CD14-positive monocyte (primary cell): Measurements from ENCODE around the gene RAB27B. TPM values are rescaled to one million over a fixed set of nuclear protein-coding genes. Genes with fewer than 3 reads are reported as not detected.

Experiments
- DNase-seq, 3 donors: peaks; one replicate each; pipeline ENCODE4 v3.0.0-alpha.2; 2011 to 2022
- H2AFZ ChIP-seq: 2 replicates; pipeline ENCODE4 v1.6.0; 2012; ENCODE audit warnings: mild to moderate bottlenecking, low read depth, low read length, inconsistent platforms; ENCODE audit not compliant: insufficient read depth, poor library complexity, severe bottlenecking
- H3K27ac ChIP-seq, 2 donors: 1 replicate in 1 of 2; 2 replicates in 1 of 2; pipeline ENCODE4 v1.5.1; 2012 to 2013; ENCODE audit warnings: low read length in 2 of 2, control low read depth in 1 of 2, inconsistent platforms in 1 of 2, low read depth in 1 of 2, mild to moderate bottlenecking in 1 of 2
- H3K27me3 ChIP-seq, 2 donors: one replicate each; pipeline versions ENCODE4 v1.6.0 to v1.6.1; 2011 to 2013; ENCODE audit warnings: low read length in 2 of 2; ENCODE audit not compliant: control insufficient read depth in 2 of 2, insufficient read depth in 2 of 2
- H3K36me3 ChIP-seq, 2 donors: replicated peaks in 1 of 2; 1 replicate in 1 of 2; 2 replicates in 1 of 2; pipeline versions ENCODE4 v1.5.1 to v1.6.1; 2012 to 2013; ENCODE audit warnings: low read length in 2 of 2, control low read depth in 1 of 2, inconsistent platforms in 1 of 2, mild to moderate bottlenecking in 1 of 2; ENCODE audit not compliant: insufficient read depth in 2 of 2, control insufficient read depth in 1 of 2
- H3K4me1 ChIP-seq, 2 donors: 1 replicate in 1 of 2; 2 replicates in 1 of 2; pipeline versions ENCODE4 v1.5.1 to v1.6.1; 2012 to 2013; ENCODE audit warnings: low read length in 2 of 2, control low read depth in 1 of 2, inconsistent platforms in 1 of 2, mild to moderate bottlenecking in 1 of 2, moderate library complexity in 1 of 2; ENCODE audit not compliant: insufficient read depth in 2 of 2, control insufficient read depth in 1 of 2
- H3K4me2 ChIP-seq: replicated peaks from 2 replicates; pipeline ENCODE3; 2012; ENCODE audit warnings: low read length, moderate library complexity, mild to moderate bottlenecking; ENCODE audit not compliant: poor library complexity, severe bottlenecking; ENCODE audit errors: extremely low read depth
- H3K4me3 ChIP-seq, 3 experiments: fragments of 200-600 bp in 1 of 3; sonication (generic) in 1 of 3; replicated peaks in 1 of 3; 1 replicate in 2 of 3; 2 replicates in 1 of 3; pipeline ENCODE4 v1.5.1; 2011 to 2013; ENCODE audit warnings: low read length in 3 of 3, mild to moderate bottlenecking in 3 of 3, control low read depth in 2 of 3, low read depth in 2 of 3, inconsistent platforms in 1 of 3, moderate library complexity in 1 of 3
- H3K79me2 ChIP-seq: 2 replicates; pipeline ENCODE4 v1.6.0; 2012; ENCODE audit warnings: mild to moderate bottlenecking, control low read depth, inconsistent platforms, low read length, moderate library complexity; ENCODE audit not compliant: insufficient read depth
- H3K9ac ChIP-seq: 2 replicates; pipeline ENCODE4 v1.6.0; 2017; ENCODE audit warnings: low read length, mild to moderate bottlenecking; ENCODE audit not compliant: insufficient read depth, poor library complexity, severe bottlenecking
- H3K9me3 ChIP-seq, 2 donors: replicated peaks in 1 of 2; 1 replicate in 1 of 2; 2 replicates in 1 of 2; pipeline versions ENCODE4 v1.5.1 to v1.6.1; 2012 to 2013; ENCODE audit warnings: low read length in 2 of 2, control low read depth in 1 of 2; ENCODE audit not compliant: control insufficient read depth in 1 of 2, insufficient read depth in 1 of 2
- H4K20me1 ChIP-seq: 2 replicates; pipeline ENCODE4 v1.6.0; 2012; ENCODE audit warnings: mild to moderate bottlenecking, low read length, control low read depth, moderate library complexity; ENCODE audit not compliant: insufficient read depth
- H3K27ac Mint-ChIP-seq, 7 donors: one replicate each; pipeline ENCODE4 v1.8.0; 2020; ENCODE audit warnings: mild to moderate bottlenecking in 7 of 7, mixed read lengths in 7 of 7, moderate library complexity in 6 of 7, inconsistent platforms in 2 of 7
- H3K27me3 Mint-ChIP-seq, 3 donors: one replicate each; pipeline ENCODE4 v1.8.0; 2021 to 2022; ENCODE audit warnings: low read depth in 3 of 3, mild to moderate bottlenecking in 3 of 3, mixed read lengths in 3 of 3, moderate library complexity in 3 of 3, inconsistent platforms in 1 of 3
- H3K36me3 Mint-ChIP-seq, 2 donors: one replicate each; pipeline ENCODE4 v1.8.0; 2020; ENCODE audit warnings: mixed read lengths in 2 of 2, inconsistent platforms in 1 of 2, mild to moderate bottlenecking in 1 of 2
- H3K4me1 Mint-ChIP-seq: one replicate; pipeline ENCODE4 v1.8.0; 2020; ENCODE audit warnings: mild to moderate bottlenecking, mixed read lengths
- H3K4me3 Mint-ChIP-seq, 2 donors: one replicate each; pipeline ENCODE4 v1.8.0; 2020; ENCODE audit warnings: mild to moderate bottlenecking in 2 of 2, mixed read lengths in 2 of 2, moderate library complexity in 1 of 2
- H3K9me3 Mint-ChIP-seq, 7 donors: one replicate each; pipeline ENCODE4 v1.8.0; 2020 to 2022; ENCODE audit warnings: mixed read lengths in 7 of 7, mild to moderate bottlenecking in 6 of 7, moderate library complexity in 6 of 7, inconsistent platforms in 2 of 7
- WGBS: methylation state at CpG from one replicate; pipeline ENCODE4 v1.1.5; 2013; ENCODE audit warnings: missing lambda C conversion rate; ENCODE audit not compliant: insufficient coverage; 5-methylcytosine and 5-hydroxymethylcytosine counted together
- intact Hi-C, 2 donors: fragments of 100-400 bp; cut with micrococcal nuclease; formaldehyde crosslinking; loops; one replicate each; pipeline versions ENCODE4 v1.15.0 to v1.15.1; 2023
- polyA plus RNA-seq, 3 donors: library from polyadenylated mRNA; depleted of rRNA in 1 of 3; unstranded in 2 of 3; stranded (reverse) in 1 of 3; fragments of 300-500 nt in 2 of 3; fragments of >200 nt in 1 of 3; fragmentation: Illumina TruSeq in 2 of 3; gene quantifications; 1 replicate in 2 of 3; 2 replicates in 1 of 3; pipeline ENCODE4 v1.2.3, GENCODE V29; 2012 to 2021
- TF ChIP-seq, protein P1 (sequence below): fragments of 200-600 bp; IDR thresholded peaks from one replicate; pipeline ENCODE4 v1.8.0; 2022; ENCODE audit warnings: antibody characterized with exemption, mild to moderate bottlenecking

RAB27B gene
- polyA plus RNA-seq, 3 donors, result 0.11 to 0.13 TPM; not detected in 1

DNA sequence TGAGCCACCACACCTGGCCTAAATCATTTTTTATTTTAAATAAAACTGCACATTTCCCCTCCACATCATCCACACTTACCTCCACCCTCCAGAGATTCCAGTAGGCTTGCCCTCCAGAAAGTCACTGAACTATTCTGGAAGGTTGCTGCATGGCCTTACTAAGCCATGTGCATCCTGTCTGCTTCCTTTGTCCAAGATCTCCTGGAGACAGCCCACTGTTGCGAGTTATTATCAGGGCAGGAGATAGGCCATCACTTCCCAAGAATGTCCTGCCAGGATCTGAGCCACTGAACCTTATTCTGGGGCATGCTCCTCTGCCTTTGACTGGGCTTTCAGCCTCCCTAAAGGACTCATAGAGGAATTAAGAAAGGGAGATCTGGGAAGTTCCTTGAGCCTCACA is 104.2 kb downstream of the RAB27B start:
- WGBS, result no CpG with 5 or more reads among the region's 1 CpG
- no peak overlapping the region for H3K9ac ChIP-seq
- H3K79me2 ChIP-seq, result no peaks in the 10 kb centered on the region
- no peaks in the 10 kb centered on the region for H3K27me3 ChIP-seq
- no peaks in the 10 kb centered on the region for H3K4me1 Mint-ChIP-seq
- H3K27me3 Mint-ChIP-seq, result peaks cover 0 to 3% (median 2%) of the 10 kb centered on the region in 3 donors
- H3K9me3 ChIP-seq, result no peaks in the 10 kb centered on the region
- H3K9me3 Mint-ChIP-seq, result peaks cover 0 to 2% (median 0%) of the 10 kb centered on the region in 7 donors
- H3K4me1 ChIP-seq, result no peaks in the 10 kb centered on the region
- intact Hi-C loops, result no loop called here
- H4K20me1 ChIP-seq, result no peaks in the 10 kb centered on the region
- no peak for DNase-seq
- no peak overlapping the region for H2AFZ ChIP-seq
- no peak overlapping the region for H3K4me3 ChIP-seq
- no peak overlapping the region for H3K4me2 ChIP-seq
- no peak overlapping the region for H3K4me3 Mint-ChIP-seq
- no peak overlapping the region for H3K27ac Mint-ChIP-seq
- H3K27ac ChIP-seq, result no peak overlapping the region
- TF ChIP-seq, protein P1, sequence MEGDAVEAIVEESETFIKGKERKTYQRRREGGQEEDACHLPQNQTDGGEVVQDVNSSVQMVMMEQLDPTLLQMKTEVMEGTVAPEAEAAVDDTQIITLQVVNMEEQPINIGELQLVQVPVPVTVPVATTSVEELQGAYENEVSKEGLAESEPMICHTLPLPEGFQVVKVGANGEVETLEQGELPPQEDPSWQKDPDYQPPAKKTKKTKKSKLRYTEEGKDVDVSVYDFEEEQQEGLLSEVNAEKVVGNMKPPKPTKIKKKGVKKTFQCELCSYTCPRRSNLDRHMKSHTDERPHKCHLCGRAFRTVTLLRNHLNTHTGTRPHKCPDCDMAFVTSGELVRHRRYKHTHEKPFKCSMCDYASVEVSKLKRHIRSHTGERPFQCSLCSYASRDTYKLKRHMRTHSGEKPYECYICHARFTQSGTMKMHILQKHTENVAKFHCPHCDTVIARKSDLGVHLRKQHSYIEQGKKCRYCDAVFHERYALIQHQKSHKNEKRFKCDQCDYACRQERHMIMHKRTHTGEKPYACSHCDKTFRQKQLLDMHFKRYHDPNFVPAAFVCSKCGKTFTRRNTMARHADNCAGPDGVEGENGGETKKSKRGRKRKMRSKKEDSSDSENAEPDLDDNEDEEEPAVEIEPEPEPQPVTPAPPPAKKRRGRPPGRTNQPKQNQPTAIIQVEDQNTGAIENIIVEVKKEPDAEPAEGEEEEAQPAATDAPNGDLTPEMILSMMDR, result no peak
- H3K36me3 ChIP-seq, result no peaks in the 10 kb centered on the region
- no peaks in the 10 kb centered on the region for H3K36me3 Mint-ChIP-seq

- Mint-ChIP-seq H3K27me3 (peaks cover 0 to 2% (median 0%) of the 10 kb centered on the region in 3 donors), H3K4me1 (no peaks in the 10 kb centered on the region), H3K4me3 (no peak overlapping the region), H3K9me3 (no peaks in the 10 kb centered on the region), H3K36me3 (no peaks in the 10 kb centered on the region), H3K27ac (no peak overlapping the region)
- TF ChIP-seq, protein P1, result no peak
- no peak for DNase-seq
- no peak overlapping the region for H3K9ac ChIP-seq
- no CpG with 5 or more reads among the region's 3 CpGs for WGBS
- H3K36me3 ChIP-seq, result no peaks in the 10 kb centered on the region
- no peak overlapping the region for H3K4me2 ChIP-seq
- no peaks in the 10 kb centered on the region for H3K9me3 ChIP-seq
- no peak overlapping the region for H3K4me3 ChIP-seq
- H3K27ac ChIP-seq, result no peak overlapping the region
- H2AFZ ChIP-seq, result no peak overlapping the region
- no peaks in the 10 kb centered on the region for H3K27me3 ChIP-seq
- H3K4me1 ChIP-seq, result no peaks in the 10 kb centered on the region
- H3K79me2 ChIP-seq, result no peaks in the 10 kb centered on the region
- no peaks in the 10 kb centered on the region for H4K20me1 ChIP-seq
- intact Hi-C loops, result no loop called here
These were observed 110.2 kb downstream of the RAB27B start for GRCh38 chr18:54938506-54938905.
